NOMO-1 (cell line): ENCODE results near the gene AKR1C1.
"Not testable (repeated sequence)": the region's sequence is repeated elsewhere in the genome, so short reads cannot be mapped to it uniquely, and the experiment has no call there.

Source experiments
- DNase-seq, 2 experiments: peaks; one replicate each; lab custom pipeline; 2025; ENCODE audit not compliant: unreplicated experiment in 2 of 2; lab: John Stamatoyannopoulos, UW

The AKR1C1 gene

GRCh38 chr10:4982764-4983226 lies 19.6 kb downstream of the AKR1C1 start:
- DNase-seq: no peak

GRCh38 chr10:4983615-4984216 lies 20.5 kb downstream of the AKR1C1 start:
- DNase-seq: no peak

- no peak for DNase-seq
Observed at GRCh38 chr10:4984223-4984622, 21.0 kb downstream of the AKR1C1 start.

GRCh38 chr10:4984971-4985594 lies 21.9 kb downstream of the AKR1C1 start:
- no peak for DNase-seq

GRCh38 chr10:4988000-4988641 lies 24.9 kb downstream of the AKR1C1 start:
- not testable (repeated sequence) for DNase-seq

- no peak for DNase-seq
Observed at GRCh38 chr10:4990217-4990616, 27.0 kb downstream of the AKR1C1 start.

GRCh38 chr10:4991463-4991862 lies 28.2 kb downstream of the AKR1C1 start:
- not testable (repeated sequence) for DNase-seq

- not testable (repeated sequence) for DNase-seq
Observed at GRCh38 chr10:4992564-4992963, 29.3 kb downstream of the AKR1C1 start.

GRCh38 chr10:4994260-4994659 lies 31.0 kb downstream of the AKR1C1 start:
- not testable (repeated sequence) for DNase-seq

GRCh38 chr10:4998671-4999070 lies 35.5 kb downstream of the AKR1C1 start:
- no peak for DNase-seq

- DNase-seq: no peak
Observed at GRCh38 chr10:5002013-5002727, 39.0 kb downstream of the AKR1C1 start.

GRCh38 chr10:5003127-5004029 lies 40.2 kb downstream of the AKR1C1 start, which contains the start of gene AKR1C2:
Gene AKR1C2, minus strand, starts transcription at chr10:5003857. Its CDS starts 22 bp downstream, at chr10:5003835.
- DNase-seq: peak in 1 of 2 experiments; percentile 12

GRCh38 chr10:5004030-5004385 lies 40.8 kb downstream of the AKR1C1 start:
- DNase-seq: not testable (repeated sequence)

GRCh38 chr10:5004501-5004900 lies 41.3 kb downstream of the AKR1C1 start:
- DNase-seq: not testable (repeated sequence)

GRCh38 chr10:5008857-5009548 lies 45.8 kb downstream of the AKR1C1 start:
- not testable (repeated sequence) for DNase-seq

GRCh38 chr10:5010043-5010442 lies 46.8 kb downstream of the AKR1C1 start:
- DNase-seq: not testable (repeated sequence)

GRCh38 chr10:5011392-5011791 lies 48.2 kb downstream of the AKR1C1 start:
- not testable (repeated sequence) for DNase-seq

- DNase-seq: no peak
Observed at GRCh38 chr10:5012595-5012994, 49.4 kb downstream of the AKR1C1 start.

GRCh38 chr10:5013385-5013784 lies 50.2 kb downstream of the AKR1C1 start:
- no peak for DNase-seq
